GM19395 (cell line): ENCODE measurements around the gene AURKAIP1.
"Not testable (repeated sequence)": the region's sequence is repeated elsewhere in the genome, so short reads cannot be mapped to it uniquely, and the experiment has no call there.

Source experiments
- ATAC-seq: cut with Tn5 transposase; IDR thresholded peaks from one replicate; pipeline ENCODE4 v1.9.1; 2021; ENCODE audit warnings: mild to moderate bottlenecking, moderate library complexity; ENCODE audit not compliant: unreplicated experiment

AURKAIP1 gene

DNA sequence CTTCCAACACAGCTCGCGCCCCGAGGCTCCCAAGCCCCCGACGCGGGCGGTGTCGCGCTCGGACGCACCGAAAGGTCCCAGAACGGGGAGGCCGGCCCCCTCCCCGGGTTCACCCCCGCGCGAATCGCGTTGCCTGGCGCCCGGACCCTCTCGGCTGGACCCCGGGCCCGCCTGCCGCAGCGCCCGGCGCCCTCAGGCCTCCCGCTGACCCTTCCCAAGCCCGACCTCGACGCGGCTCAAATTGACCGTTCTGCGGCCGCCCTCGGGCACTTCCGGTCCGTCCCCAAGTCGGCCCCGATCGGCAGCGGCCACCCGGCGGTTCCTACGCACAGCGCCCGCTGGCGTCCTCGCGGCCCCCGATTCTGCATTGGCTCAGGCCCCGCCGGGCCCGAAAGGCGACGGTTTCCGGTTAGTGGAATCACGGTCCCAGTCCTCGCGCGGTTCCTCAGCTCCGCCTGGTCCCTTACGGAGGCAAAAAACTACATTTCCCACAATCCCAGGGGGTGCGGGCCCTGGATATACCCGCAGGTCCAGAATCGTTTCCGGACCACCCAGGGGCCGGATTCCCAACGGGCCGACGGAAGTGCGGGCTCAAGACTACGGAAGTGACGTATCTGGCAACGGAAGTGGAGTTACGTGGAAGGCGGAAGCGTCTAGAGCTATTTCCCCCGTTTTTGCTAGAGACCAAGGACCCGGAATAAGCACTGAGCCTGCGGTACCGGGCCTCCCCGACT, at the start of gene AURKAIP1:
TSS of gene AURKAIP1 (minus strand) at position 279 of the 734 bp plus-strand sequence. CDS start 451 bp downstream, outside the sequence.
- peak; percentile 86 for ATAC-seq

DNA sequence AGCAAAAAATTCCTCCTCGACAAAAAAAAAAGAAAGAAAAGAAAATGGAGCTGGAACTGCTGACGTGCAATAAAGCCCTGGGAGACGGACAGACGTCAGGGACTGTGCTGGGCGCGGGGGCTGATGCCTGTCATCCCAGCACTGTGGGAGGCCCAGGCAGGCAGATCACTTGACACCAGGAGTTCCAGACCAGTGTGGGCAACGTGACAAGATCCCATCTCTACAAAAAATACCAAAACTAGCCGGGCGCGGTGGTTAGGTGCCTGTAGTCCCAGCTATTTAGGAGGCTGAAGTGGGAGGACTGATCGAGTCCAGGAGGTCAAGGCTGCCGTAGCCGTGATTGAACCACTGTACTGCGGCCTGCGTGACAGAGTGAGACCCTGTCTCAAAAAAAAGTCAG, 49.7 kb upstream of the AURKAIP1 start:
- no peak for ATAC-seq

DNA sequence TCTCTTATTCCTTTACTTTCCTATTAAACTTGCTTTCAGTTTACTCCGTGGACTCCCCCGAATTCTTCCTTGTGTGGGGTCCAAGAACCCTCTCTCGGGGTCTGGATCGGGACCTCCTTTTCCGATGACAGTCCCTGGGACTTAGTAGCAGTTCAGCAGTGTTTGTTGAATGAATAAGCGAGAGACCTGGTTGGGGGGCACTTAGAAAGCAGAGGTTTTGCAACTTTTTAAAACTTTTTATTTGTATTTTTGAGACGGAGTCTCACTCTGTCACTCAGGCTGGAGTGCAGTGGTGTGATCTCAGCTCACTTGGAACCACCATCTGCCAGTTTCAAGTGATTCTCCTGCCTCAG, 48.2 kb upstream of the AURKAIP1 start:
- ATAC-seq = no peak

DNA sequence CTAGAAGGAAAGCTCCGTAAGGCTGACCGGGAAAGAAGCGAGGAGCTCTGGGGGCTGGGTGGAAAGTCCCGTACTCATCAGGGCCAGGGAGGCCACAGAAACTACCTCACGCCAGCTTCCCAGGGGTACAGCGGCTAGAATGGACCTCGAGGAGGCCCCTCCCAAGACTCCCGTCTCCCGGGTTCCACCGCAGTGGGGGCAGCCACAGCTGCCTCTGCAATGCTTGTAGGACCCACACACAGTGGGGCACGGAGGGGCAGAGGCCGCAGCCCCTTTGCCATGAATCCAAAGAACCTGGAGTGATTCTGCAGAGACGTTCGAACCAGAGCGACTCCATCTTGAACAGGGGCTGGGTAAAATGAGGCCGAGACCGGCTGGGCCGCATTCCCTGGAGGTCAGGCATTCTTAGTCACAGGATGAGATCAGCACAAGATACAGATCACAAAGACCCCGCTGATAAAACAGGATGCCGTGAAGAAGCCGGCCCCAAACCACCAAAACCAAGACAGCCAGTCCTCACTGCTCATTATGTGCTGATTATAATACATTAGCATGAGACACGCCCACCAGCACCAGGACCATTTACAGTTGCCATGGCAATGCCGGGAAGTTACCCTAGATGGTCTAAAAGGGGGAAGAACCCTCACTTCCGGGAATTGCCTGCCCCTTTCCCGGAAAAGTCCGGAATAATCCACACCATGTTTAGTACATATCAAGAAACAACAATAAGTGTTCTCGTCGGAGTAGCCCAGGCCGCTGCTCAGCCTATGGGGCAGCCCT, 47.6 kb upstream of the AURKAIP1 start:
- no peak for ATAC-seq

DNA sequence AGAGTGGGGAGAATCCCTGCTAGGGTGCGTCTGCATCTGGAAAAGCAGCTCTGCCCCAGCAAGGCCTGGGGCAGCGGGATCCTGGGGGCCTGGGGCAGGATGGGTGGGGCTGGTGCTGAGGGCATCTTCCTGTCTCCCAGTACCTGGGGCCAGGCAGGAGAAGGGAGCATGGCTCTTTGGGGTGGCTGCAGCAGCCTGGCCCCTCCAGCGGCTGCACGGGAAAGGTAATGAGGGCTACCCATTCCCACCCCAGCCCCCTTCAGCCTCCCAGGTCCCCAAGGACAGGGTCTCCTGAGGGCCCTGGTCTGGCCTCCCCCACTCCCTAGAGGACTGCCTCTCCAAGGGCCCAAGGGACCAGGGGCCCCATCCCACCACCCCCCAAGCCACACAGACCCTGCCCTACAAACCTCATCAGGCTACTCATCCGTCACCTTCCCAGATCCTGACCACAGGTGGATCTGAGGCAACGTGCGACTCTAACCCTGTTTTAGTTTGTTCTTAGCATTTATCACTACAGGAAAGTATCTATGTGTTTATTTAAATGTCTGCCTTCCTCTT, 47.0 kb upstream of the AURKAIP1 start:
- ATAC-seq = no peak

DNA sequence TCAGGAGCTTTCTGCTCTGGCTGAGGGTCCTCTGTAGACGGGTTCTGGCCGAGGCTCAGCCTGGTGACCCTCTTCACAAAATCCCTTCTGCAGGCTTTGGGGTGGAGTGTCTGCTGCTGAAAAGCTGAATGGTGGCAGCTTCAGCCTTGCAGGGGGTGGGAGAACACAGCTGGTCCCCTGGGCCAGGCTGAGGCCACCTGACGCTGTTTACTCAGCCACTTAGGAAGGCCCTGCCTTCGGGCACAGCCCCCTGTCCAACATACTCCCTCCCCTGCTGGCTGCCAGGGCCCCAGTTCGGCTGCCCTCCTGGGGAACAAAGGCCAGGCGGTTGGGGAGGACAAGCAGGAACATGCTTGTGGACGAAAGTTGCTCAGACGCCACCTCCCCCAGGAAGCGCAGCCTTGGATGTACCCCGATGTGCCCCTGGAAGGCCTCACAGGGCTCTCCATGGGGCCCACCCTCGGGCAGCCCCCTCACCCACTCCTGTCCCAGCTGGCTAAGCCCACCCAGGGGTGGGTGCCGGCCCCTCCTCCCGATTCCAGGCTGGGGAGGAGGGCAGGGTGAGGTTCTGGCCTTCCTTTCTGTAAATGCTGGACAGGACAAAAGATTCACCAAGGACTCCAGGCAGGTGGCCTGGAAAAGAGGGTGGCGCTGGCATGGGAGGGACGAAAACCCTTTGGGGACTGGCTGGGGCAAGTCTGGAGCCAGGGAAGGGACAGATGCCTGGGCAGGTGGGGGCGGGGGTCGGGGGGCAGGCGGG, 46.3 kb upstream of the AURKAIP1 start, which contains the start of gene ANKRD65:
TSS of gene ANKRD65 (minus strand) at position 130 of the 760 bp plus-strand sequence. CDS start 271 bp downstream, outside the sequence.
- ATAC-seq = no peak

DNA sequence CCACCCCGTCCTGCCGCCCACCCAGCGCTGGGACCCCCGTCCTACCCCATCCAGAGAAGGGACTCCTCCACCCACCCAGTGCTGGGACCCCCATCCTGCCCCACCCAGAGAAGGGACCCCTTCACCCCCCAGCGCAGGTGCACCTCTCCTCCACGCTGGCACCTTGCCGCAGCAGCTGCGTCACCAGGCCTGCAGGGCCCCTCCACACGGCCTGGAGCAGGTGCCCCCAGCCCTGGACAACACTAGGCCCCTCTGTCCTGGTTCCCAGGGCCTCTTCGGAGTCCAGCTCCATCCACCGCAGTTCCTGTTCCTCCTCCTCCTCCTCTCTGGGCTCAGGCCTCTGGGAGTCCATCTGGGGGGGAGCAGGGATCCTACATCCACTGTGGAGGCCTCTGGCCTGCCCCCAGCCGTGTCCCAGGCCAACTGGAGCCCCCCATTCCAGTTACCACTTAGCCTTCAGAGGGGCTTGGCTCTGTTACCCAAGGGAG, 45.7 kb upstream of the AURKAIP1 start:
- ATAC-seq = no peak

DNA sequence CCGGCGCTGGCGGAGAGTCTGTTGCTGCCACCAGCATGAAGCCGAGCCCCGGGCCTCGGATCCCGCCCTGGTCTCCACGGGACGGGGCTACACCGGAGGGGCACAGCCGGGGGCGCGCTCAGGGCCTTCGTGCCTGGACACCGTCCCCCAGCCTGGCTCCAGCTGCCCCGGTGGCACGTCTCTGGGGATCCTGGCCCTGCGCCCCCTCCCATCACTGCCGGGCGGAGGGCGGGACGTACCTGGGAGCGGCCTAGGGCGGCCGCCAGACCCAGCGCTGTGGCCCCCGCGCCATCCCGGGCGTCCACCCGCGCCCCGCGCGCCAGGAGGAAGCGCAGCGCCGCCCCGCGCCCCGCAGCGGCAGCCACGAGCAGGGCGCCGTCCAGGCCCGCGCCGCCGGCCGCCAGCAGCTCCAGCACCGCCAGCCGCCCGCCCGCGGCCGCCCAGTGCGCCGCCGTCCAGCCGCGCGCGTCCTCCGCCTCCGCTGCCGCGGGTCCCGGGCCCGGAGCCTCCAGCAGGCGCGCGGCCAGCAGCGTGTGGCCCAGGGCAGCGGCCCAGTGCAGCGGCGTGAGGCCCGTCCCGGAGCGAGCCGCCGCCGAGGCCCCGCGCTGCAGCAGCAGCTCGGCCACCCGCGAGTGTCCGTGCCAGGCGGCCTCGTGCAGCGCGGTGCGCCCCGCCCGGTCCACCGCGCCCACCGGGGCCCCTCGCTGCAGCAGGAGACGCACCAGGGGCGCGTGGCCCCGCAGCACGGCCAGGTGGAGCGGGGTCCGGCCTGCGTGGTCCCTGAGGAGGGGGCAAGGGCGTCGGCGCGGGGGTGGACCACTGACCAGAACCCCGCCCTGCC, 45.0 kb upstream of the AURKAIP1 start:
- ATAC-seq = no peak

DNA sequence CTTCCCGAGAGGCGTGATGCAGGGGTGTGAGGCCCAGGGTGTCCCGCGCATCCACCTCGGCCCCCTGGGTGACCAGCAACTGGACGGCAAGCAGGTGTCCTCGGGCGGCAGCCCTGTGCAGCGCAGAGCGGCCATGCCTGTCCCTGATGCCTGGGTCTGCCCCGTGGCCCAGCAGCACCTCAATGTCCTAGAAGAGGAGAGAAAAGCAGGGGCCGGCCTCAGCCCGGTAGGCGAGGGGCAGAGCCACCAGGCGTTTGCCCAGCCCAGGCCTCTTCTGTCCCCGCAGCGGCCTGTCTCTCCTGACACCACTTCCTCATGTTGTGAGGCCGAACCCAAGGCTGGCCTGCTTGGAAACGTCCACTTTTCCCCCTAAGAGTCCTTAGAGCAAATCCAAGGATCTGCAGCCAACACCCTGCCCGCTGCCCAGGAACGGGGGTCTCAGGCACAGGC, 44.4 kb upstream of the AURKAIP1 start:
- ATAC-seq = no peak

DNA sequence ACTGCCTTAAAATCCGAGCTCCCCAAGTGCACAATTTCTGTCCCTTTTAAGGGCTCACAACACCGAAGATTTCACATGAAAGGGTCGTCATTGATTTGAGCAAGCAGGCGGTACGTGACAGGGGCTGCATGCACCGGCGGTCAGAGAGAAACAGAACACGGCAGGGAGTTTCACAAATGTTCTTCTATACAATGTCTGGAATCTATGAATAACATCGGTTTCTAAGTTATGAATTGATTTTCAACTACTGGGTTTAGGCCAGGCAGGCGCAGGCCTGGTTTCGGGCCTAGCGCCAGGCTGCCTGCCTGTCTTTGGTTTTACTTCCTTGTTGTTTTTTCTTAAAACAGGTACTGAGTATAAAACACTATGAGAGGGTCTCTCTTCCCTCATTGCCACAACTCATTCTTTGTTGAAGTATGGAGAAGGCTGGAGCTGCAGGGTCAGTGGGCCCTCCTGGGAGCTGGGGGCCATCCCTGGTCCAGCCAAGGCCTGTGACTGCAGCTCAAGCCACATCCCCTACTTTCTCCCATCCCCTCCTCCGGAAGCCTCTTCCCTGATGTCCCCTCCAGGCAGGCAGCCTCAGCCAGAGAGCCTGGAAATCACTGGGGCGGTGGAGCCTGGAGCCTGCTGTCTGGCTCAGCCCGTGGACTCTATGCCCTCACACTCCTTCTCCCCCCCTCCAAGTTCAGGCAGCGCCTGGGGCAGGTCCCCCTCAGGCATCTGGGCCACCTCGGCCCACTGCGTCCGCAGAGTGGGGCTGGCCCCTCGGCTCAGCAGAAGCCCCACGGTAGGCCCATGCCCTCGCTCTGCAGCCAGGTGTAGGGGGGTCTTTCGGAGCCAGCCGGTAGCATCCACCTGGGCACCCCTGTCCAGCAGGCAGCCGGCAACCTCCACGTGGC, 43.7 kb upstream of the AURKAIP1 start:
- no peak for ATAC-seq

DNA sequence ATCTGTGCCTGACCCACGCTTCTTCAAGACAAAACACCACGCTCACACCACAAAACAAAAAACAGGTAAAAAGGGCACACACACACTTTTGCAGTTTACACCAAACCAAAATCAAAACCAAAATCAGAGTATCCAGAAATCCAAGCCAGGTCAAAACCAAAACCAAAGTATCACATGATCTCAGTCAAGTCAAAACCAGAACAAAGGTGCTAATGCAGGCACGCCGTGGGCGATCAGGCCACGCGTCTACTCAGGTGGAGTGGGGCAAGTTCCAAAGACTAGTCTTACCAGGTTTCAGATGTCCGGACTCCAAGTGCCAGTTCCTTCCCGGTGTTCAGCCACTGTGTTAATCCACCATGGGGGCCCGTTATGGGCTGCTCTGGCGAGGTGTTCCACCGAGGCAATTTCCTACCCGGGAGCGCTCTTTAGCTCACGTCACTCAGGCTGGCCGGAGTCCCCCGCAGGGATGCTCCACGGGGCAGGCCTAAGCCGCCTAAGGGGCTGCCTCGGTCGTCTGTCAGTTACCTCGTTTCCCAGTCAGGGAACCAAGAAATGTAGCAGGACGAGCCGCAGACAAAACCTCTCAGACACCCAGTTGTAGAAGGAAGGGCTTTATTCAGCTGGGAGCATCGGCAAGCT, 42.9 kb upstream of the AURKAIP1 start:
- not testable (repeated sequence) for ATAC-seq

DNA sequence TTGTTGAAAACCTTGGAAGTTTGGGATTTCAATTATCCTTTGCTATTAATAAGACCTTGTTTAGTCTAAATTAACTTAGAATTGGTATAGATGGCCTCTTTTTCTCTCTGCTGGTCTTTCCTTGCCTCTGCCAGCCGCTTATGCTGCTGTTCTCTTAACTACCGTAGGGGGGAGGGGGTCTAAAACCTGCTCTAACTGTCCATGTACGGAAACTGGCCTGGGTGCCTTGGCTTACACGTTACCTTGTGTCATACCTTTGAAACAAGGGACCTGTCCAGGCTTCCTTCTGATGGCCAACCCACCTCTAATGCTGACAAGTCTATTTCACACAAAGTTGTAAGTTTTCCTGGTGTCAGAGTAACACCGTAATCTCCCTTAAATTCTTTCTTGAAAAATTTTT, 42.4 kb upstream of the AURKAIP1 start:
- ATAC-seq = not testable (repeated sequence)

DNA sequence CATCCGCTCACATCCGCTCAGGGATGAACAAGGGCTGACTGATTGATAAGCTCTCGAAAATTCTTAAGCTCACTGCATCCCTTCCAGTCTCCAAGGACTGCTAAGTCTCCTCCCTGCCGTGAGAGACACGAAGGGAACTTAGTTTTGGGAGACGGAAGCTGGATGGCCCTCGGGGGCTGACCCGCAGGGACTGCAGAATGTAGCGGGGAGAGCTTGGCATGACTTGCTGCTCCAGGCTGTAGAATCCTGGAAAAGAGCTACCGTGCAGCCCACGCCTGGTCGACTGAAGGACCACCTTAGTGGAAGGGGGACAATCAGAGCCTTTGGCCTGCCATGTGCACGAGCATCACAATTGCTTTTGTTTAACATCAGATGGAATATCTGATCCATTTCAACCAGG, 40.7 kb upstream of the AURKAIP1 start:
- ATAC-seq = no peak

DNA sequence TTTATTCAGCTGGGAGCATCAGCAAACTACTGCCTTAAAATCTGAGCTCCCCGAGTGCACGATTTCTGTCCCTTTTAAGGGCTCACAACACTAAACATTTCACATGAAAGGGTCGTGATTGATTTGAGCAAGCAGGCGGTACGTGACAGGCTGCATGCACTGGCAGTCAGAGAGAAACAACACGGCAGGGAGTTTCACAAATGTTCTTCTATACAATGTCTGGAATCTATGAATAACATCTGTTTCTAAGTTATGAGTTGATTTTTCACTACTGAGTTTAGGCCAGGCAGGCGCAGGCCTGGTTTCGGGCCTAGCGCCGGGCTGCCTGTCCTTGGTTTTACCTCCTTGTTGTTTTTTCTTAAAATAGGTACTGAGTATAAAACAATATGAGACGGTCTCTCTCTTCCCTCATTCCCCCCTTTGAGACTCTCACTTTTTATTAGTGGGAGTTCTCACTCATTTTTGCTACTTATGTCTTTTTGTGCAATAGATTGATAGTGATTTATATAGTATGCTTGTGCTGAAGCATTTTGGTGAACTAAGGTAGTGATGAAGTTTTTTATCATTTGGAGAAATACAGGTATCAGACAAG, 37.4 kb upstream of the AURKAIP1 start:
- ATAC-seq = not testable (repeated sequence)

DNA sequence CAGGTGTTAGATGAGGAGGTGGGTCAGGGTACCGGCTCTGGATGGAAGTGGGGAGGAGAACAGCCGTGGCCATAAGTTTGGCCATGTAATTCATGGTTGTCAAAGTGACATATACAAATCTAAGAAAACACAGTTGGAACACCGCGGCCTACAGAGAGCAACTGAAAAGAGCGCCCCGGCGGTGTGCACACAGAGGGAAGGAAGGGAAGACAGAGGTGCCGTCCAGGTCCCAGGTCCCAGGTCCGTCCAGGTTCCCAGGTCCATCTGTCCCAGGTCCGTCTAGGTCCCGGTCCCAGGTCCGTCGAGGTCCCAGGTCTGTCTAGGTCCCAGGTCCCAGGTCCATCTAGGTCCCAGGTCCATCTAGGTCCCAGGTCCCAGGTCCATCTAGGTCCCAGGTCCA, 36.6 kb upstream of the AURKAIP1 start:
- no peak for ATAC-seq

DNA sequence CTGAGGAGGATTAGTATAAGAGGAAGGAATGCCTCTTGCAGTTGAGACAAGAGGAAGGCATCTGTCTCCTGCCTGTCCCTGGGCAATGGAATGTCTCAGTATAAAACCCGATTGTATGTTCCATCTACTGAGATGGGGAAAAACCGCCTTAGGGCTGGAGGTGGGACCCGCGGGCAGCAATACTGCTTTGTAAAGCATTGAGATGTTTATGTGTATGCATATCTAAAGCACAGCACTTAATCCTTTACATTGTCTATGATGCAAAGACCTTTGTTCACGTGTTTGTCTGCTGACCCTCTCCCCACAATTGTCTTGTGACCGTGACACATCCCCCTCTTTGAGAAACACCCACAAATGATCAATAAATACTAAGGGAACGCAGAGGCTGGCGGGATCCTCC, 35.2 kb upstream of the AURKAIP1 start:
- not testable (repeated sequence) for ATAC-seq

DNA sequence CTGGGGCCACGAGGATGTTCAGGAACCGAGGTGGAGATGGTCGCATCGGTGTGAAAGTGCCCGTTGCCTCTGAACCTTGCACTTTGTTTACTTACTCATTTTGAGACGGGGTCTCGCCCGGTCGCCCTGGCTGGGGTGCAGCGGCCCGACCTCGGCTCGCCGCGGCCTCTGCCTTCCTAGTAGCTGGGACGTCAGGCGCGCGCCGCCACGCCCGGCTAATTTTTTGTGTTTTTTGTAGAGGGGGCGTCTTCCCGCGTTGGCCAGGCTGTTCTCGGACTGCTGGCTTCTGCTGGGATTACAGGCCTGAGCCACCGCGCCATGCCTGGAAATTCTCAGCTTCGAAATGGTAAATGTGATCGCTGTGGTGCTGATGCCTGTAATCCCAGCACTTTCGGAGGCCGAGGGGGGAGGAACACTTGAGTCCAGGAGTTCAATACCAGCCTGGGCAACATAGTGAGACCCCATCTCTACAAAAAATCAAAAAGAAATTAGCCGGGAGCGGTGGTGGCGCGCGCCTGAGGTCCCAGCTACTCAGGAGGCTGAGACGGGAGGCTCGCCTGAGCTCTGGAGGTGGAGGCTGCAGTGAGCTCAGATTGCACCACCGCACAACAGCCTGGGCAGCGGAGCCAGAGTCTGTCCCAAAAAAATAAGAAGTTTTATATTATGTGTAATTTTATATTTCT, 32.8 kb upstream of the AURKAIP1 start:
- ATAC-seq = peak; percentile 26
